Activated effector memory CD4-positive, alpha-beta T cell treated with Interleukin-2 at 50 U/mL for 16 hours (primary cell): Measurements from ENCODE around the gene POPDC3.

ENCODE experiments used
- DNase-seq: peaks from one replicate; pipeline ENCODE4 v3.0.0-alpha.2; 2020

POPDC3 gene

DNA sequence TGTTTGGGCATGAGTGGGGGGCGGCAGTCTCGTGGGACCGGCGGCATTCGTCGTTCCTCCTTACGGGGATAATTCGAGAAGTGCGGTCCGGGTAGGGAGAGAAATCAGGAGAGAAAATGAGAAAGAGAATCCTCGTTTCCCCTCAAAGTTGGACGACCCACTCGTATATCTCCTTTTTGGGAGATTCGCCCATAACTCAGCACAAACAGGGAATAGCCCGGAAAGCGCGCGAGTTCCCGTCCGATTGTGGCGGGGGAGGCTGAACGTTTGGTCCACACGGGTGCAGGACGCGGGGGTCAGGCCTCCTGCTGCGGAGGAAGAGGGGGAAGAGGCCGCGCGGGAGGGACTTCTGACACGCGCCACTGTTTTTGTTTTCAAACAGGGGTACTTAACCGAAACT is 42.4 kb downstream of the POPDC3 start:
- DNase-seq = no peak

- no peak for DNase-seq
Observed at GRCh38 chr6:105136431-105137350, 43.1 kb downstream of the POPDC3 start.

GRCh38 chr6:105135907-105136430 is 43.8 kb downstream of the POPDC3 start:
- no peak for DNase-seq

DNA sequence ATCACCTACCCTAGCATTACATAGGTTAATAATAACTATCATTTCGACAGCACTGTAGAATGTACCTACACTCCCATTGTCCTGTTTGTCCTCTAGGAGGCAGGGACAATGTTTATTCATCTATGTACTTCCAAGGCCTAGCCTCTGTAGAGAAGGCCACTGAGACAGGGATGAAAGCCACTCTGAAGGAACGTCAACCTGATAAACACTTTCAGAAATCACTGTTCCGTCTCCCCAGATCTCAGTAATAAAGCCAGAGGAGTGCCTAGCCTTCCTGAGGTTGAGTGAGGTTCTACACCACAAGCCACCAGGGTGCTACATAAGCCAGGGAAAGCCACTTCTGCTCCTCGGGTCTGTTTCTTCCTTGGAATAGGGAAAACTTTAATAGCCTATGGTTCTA is 44.8 kb downstream of the POPDC3 start:
- DNase-seq = no peak

DNA sequence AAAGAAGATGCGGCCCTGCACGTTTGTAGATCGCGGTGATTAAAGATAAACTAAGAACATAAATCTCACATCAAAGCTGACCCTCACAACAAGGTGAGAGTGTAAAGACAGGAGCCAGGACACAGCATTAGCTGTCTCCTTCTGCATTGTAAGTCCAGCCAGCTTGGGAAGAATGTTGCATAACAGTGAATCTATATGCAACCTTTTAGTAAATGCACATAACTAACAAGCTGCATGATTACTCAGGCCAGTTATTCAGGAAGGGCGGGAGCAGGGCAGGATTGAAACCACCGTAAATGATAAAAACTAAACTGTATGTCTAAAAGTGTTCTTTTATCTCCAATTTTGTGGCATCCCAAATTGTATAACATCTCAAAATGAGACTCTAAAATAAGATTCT is 57.1 kb downstream of the POPDC3 start:
- no peak for DNase-seq

GRCh38 chr6:105121981-105122380 is 57.8 kb downstream of the POPDC3 start:
- no peak for DNase-seq

DNA sequence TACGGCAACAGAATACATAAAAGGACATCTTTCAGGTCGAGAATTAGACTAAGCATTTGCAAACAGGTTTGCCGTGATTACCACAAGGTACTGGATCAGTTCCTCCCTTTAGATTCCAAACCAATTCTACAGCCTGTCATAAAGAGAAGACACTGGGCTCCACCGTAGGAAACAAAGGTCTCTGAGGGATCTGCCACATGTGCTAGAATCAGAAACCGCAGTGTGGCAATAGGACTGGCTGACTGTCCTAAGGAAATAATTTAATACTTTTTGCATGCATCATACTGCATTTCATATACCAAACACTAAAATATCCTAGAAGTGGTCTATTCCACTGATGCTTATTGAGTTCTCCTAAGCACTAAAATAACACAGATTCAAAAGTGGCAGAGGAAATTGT is 59.2 kb downstream of the POPDC3 start:
- DNase-seq = no peak

- DNase-seq = no peak
Observed at GRCh38 chr6:105116150-105116549, 63.7 kb downstream of the POPDC3 start.

GRCh38 chr6:105113422-105113821 is 66.4 kb downstream of the POPDC3 start:
- no peak for DNase-seq

DNA sequence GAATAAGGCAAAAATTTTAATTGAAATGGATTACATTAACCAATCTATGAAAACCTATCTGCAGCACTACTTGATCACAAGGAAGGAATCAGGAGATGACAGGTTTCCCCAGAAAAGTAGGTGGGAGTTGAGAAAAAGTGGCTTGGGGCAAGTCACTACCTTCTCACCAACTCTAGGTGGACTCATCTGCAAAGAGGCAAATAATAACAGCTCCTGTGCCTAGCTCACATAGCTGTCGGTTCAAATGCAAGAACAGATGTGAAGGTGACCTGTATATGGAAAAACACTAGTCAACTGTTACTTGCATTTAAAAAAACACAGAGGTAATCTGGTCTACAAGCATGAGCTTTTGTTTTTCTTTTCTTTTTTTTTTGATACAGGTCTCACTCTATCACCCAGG is 67.2 kb downstream of the POPDC3 start:
- no peak for DNase-seq

DNA sequence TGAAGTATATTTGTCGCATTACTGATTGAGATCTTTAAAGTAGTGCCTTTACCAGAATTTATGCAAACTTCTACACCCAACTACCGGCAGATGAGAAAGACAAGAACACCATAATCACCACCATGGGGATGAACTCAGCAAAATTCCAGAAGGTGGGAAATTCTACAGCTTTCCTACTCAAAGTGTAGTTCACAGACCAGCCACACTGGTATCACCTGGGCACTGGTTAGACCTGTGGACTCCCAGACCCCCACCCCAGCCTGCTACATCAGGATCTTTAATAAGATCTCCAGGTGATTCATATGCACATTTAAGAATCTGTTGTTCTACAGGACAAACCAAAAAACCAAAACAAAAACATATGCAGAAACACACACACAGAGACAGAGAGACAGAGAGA is 67.9 kb downstream of the POPDC3 start:
- DNase-seq = no peak

DNA sequence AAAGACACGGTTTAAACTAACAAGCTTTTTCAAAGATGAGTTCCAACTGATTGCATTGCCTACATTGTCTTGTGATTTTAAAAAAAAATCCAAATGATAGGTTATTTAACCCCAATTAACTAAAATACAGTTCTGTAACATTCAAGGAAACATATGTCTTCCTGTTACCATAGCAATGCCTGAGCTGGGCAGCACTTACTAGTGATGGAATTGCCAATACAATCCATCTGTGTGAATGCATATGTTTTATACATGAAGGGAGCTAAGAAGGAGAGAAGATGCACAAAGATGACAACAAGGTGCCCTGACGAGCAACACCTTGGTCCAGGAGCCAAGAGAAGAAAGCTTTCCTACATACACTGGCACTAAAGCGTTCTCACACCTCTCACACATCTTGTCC is 68.7 kb downstream of the POPDC3 start:
- DNase-seq = no peak

GRCh38 chr6:105109955-105110895 is 69.6 kb downstream of the POPDC3 start:
- no peak for DNase-seq

- no peak for DNase-seq
Observed at GRCh38 chr6:105108631-105109262, 71.1 kb downstream of the POPDC3 start.
